GM12878 (cell line): ENCODE data around the gene ADAMTS2. TPM values are rescaled to one million over a fixed set of nuclear protein-coding genes. Genes with fewer than 3 reads are reported as not detected.

Experiments
- EGR1 ChIP-seq, 2 experiments: IDR thresholded peaks; 1 replicate in 1 of 2; 2 replicates in 1 of 2; pipeline ENCODE4 v1.6.1; 2011 to 2012; ENCODE audit warnings: low read depth in 2 of 2, low read length in 2 of 2, borderline replicate concordance in 1 of 2, mild to moderate bottlenecking in 1 of 2, moderate library complexity in 1 of 2
- IRF4 ChIP-seq: IDR thresholded peaks from 2 replicates; pipeline ENCODE4 v1.6.1; 2011; ENCODE audit warnings: low read depth, low read length
- KDM1A ChIP-seq: fragments of 200-600 bp; sonication (generic); IDR thresholded peaks from 2 replicates; pipeline ENCODE4 v1.6.1; 2016; ENCODE audit warnings: borderline replicate concordance
- NR2C1 ChIP-seq: fragments of 450-650 bp; IDR thresholded peaks from 2 replicates; pipeline ENCODE4 v1.6.1; 2017; ENCODE audit warnings: antibody characterized with exemption, mild to moderate bottlenecking, moderate library complexity
- POLR2A ChIP-seq: IDR thresholded peaks from 2 replicates; pipeline ENCODE4 v1.6.1; 2011; ENCODE audit warnings: low read depth, mild to moderate bottlenecking, low read length
- POLR2AphosphoS2 ChIP-seq: IDR thresholded peaks from 2 replicates; pipeline ENCODE4 v1.6.1; 2011; ENCODE audit warnings: low read depth, mild to moderate bottlenecking, low read length, improper control_type of control experiment, moderate library complexity
- TCF12 ChIP-seq: IDR thresholded peaks from 2 replicates; pipeline ENCODE4 v1.6.1; 2011; ENCODE audit warnings: low read depth, mild to moderate bottlenecking, low read length
- polyA plus RNA-seq, 11 experiments: library from polyadenylated mRNA; depleted of rRNA in 4 of 11; unstranded in 6 of 11; stranded (reverse) in 5 of 11; fragments of >200 nt; fragmentation: Nextera tagmentation in 4 of 11; fragmentation: Illumina TruSeq in 1 of 11; extraction: Ambion mirVana in 4 of 11; extraction: Trizol in 1 of 11; gene quantifications; 1 replicate in 1 of 11; 2 replicates in 10 of 11; pipeline versions ENCODE4 v1.2.1 to v1.2.3, GENCODE V29; 2011 to 2016; ENCODE audit warnings: inconsistent platforms in 2 of 11, missing spikeins in 2 of 11, low read depth in 1 of 11
- total RNA-seq, 4 experiments: library from RNA; depleted of rRNA in 3 of 4; stranded (reverse); fragments of >200 nt in 3 of 4; fragmentation: Illumina TruSeq in 1 of 4; extraction: Trizol in 1 of 4; gene quantifications; 2 replicates each; pipeline versions ENCODE4 v1.2.1 to v1.2.3, GENCODE V29; 2013 to 2021
- TF ChIP-seq, protein P1 (sequence below): fragments of 450-650 bp; IDR thresholded peaks from 2 replicates; pipeline ENCODE4 v1.6.1; 2016; ENCODE audit warnings: mild to moderate bottlenecking, moderate library complexity, borderline replicate concordance

ADAMTS2 gene
- total and polyA plus RNA-seq, 10 of the 15 experiments (the other 5 are each of a cell fraction or from before 2014, with no cell fraction given), result 0.03 to 0.05 TPM; not detected in 8

GRCh38 chr5:179124853-179125788 lies 220.1 kb downstream of the ADAMTS2 start (continued):
- TF ChIP-seq, protein P1, sequence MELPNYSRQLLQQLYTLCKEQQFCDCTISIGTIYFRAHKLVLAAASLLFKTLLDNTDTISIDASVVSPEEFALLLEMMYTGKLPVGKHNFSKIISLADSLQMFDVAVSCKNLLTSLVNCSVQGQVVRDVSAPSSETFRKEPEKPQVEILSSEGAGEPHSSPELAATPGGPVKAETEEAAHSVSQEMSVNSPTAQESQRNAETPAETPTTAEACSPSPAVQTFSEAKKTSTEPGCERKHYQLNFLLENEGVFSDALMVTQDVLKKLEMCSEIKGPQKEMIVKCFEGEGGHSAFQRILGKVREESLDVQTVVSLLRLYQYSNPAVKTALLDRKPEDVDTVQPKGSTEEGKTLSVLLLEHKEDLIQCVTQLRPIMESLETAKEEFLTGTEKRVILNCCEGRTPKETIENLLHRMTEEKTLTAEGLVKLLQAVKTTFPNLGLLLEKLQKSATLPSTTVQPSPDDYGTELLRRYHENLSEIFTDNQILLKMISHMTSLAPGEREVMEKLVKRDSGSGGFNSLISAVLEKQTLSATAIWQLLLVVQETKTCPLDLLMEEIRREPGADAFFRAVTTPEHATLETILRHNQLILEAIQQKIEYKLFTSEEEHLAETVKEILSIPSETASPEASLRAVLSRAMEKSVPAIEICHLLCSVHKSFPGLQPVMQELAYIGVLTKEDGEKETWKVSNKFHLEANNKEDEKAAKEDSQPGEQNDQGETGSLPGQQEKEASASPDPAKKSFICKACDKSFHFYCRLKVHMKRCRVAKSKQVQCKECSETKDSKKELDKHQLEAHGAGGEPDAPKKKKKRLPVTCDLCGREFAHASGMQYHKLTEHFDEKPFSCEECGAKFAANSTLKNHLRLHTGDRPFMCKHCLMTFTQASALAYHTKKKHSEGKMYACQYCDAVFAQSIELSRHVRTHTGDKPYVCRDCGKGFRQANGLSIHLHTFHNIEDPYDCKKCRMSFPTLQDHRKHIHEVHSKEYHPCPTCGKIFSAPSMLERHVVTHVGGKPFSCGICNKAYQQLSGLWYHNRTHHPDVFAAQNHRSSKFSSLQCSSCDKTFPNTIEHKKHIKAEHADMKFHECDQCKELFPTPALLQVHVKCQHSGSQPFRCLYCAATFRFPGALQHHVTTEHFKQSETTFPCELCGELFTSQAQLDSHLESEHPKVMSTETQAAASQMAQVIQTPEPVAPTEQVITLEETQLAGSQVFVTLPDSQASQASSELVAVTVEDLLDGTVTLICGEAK, result no peak
- no peak for TF ChIP-seq POLR2AphosphoS2
- no peak for TF ChIP-seq NR2C1
- no peak for TF ChIP-seq KDM1A
- TF ChIP-seq EGR1 (IDR thresholded peaks at IDR 0.05; ENCODE audit: borderline replicate concordance in 1 of 2, low read depth in 2 of 2, low read length in 2 of 2), result no peak
- TF ChIP-seq TCF12, result no peak
- no peak for TF ChIP-seq POLR2A
- no peak for TF ChIP-seq IRF4
- TF ChIP-seq, all 136 proteins: peak for 0
